ENCODE measurements around the gene LRP1.

Gene LRP1

DNA sequence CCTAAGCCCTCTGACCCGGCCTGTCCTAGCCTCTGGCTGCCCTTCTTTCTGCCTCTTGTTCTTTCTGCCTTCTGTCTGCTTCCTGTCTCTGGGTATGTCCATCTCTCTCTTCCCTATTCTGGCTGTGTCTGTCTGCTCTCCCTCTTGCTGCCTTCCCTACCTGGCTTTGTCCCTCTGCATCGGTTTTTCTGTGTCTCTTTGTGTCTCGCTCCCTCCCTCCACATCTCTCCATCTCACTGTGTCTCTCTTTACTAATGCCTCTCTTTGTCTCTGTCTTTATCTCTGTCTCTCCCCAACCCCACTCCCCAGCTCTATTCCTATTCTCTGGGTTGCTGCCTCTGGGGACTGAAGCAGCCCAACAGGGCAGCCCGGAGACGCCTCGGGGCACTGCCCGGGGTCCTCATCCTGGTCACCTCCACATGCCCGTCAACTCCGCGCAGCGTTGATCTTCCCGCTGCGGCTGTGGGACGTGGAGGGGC, 111.3 kb downstream of the LRP1 start:
- in situ Hi-C loops (cut with MboI; ENCODE audit: low sequenced_read_pairs, unreplicated experiment) = no loop called here
- no peak for DNase-seq (ENCODE audit: low spot score)

DNA sequence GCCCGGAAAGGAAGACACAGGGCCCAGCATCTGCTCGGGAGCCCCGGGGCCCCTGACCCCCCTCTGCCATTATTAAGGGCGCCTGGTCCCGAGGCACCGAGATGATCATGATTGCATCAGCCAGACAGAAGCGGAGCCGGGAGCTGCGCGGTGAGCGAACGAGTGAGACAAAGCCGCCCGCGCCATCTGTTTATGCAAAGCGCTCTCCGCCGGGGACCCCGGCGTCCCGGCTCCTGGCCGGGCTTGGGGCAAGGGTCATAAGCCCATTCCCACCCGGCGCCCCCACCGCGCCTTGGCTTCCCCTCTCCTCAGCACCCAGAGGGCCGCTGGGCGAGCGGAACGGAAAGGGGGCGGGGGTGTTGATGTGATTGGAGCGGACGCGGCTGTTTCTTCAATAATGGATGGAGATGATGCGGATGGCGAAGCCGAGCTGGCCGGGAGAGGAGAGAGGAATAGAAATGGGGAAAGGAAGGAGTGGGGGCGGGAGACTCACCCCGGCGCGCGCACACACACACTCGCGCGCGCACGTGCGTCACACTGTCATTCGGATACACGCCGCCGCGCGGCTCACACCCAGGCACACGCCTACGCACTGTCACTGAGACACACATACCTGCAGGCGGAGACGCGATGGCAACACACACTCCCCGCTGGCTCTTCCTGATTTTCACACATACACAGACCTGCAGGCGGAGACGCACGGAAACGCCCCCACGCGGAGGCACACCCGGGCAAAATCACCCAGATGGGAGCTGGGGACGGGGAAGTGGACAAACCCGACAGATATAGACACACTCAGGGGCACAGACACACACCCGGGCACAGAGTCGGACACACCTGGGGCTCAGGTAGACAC, 112.0 kb downstream of the LRP1 start:
- TF ChIP-seq, protein P1, sequence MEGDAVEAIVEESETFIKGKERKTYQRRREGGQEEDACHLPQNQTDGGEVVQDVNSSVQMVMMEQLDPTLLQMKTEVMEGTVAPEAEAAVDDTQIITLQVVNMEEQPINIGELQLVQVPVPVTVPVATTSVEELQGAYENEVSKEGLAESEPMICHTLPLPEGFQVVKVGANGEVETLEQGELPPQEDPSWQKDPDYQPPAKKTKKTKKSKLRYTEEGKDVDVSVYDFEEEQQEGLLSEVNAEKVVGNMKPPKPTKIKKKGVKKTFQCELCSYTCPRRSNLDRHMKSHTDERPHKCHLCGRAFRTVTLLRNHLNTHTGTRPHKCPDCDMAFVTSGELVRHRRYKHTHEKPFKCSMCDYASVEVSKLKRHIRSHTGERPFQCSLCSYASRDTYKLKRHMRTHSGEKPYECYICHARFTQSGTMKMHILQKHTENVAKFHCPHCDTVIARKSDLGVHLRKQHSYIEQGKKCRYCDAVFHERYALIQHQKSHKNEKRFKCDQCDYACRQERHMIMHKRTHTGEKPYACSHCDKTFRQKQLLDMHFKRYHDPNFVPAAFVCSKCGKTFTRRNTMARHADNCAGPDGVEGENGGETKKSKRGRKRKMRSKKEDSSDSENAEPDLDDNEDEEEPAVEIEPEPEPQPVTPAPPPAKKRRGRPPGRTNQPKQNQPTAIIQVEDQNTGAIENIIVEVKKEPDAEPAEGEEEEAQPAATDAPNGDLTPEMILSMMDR (IDR thresholded peaks at IDR 0.05; ENCODE audit: borderline replicate concordance, control extremely low read depth, extremely low read depth, insufficient read depth, missing control alignments) = no peak
- peak; percentile 69 for DNase-seq (ENCODE audit: low spot score)
- in situ Hi-C loops (cut with MboI; ENCODE audit: low sequenced_read_pairs, unreplicated experiment) = no loop called here

More for the DNA sequence above, 111.3 kb downstream of the LRP1 start:
- TF ChIP-seq, protein P1 (IDR thresholded peaks at IDR 0.05; ENCODE audit: borderline replicate concordance, control extremely low read depth, extremely low read depth, insufficient read depth, missing control alignments) = no peak

DNA sequence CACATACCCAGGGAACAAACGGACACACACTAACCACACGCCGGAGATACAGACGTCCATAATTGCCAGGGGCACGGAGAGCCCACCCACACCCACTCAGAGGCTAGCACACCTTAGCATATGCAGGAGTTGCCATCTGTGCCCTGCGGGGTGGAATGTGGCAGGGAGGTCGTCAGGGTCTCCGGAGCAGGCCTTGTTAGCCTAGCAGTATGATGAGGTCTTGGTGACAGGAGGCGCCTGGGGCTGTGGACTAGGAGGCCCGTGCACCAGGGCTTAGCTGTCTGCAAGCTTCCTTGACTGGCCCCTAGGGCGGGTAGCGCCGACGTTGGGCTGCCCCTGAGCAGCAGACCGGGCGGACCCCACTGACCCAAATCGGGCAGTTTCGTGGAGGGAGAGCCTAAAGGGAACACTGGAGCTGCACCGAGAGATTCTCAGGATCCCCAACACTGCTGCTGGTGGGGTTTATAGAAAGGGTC, 112.7 kb downstream of the LRP1 start:
- in situ Hi-C loops (cut with MboI; ENCODE audit: low sequenced_read_pairs, unreplicated experiment) = no loop called here
- TF ChIP-seq, protein P1 (IDR thresholded peaks at IDR 0.05; ENCODE audit: borderline replicate concordance, control extremely low read depth, extremely low read depth, insufficient read depth, missing control alignments) = no peak
- peak; percentile 49 for DNase-seq (ENCODE audit: low spot score)

- in situ Hi-C loops (cut with MboI; ENCODE audit: low sequenced_read_pairs, unreplicated experiment) = no loop called here
- TF ChIP-seq, protein P1 (IDR thresholded peaks at IDR 0.05; ENCODE audit: borderline replicate concordance, control extremely low read depth, extremely low read depth, insufficient read depth, missing control alignments) = no peak
- no peak for DNase-seq (ENCODE audit: low spot score)
Observed at GRCh38 chr12:57241402-57242310, 113.4 kb downstream of the LRP1 start.

- in situ Hi-C loops (cut with MboI; ENCODE audit: low sequenced_read_pairs, unreplicated experiment) = no loop called here
- TF ChIP-seq, protein P1 (IDR thresholded peaks at IDR 0.05; ENCODE audit: borderline replicate concordance, control extremely low read depth, extremely low read depth, insufficient read depth, missing control alignments) = no peak
- no peak for DNase-seq (ENCODE audit: low spot score)
Observed at GRCh38 chr12:57242329-57242690, 114.0 kb downstream of the LRP1 start.

DNA sequence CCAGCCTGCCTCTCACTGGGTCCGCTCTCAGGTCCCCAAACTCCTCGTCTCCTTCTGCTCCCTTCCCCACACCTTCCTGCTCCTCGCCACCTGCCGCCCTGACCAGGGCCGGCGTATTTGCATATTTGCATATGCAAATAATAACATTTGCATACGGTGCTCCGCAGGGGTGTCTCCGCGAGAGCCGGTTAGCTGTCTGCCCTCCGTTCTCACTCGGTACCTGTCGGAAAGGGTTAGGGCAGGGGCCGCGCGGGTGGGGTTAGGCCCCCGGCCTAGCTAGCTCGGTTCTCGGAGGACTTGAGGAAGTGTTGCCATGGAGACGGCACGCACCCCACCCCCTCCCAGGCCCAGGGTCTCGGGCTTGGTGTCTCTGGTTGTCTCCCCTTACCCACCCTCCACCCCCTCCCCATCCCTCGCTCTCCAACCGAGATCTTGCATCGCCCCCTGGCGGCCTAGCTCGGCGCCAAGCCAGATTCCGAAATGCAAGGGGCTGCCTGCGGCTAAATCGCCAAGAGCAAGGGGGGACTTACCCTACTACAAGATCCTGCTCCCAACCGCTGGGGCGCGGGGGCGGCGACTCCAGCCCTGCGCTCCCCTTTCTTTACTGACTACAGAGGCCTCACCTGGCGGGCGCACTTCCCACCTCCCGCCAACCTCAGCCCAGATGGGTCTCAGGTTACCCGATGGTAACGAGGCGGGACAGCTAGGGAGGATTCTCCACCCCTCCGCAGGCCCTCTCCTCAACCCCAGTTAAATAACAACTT, 114.6 kb downstream of the LRP1 start:
- in situ Hi-C loops (cut with MboI; ENCODE audit: low sequenced_read_pairs, unreplicated experiment) = no loop called here
- DNase-seq (ENCODE audit: low spot score) = peak; percentile 79

More for the DNA sequence above, 114.6 kb downstream of the LRP1 start:
- TF ChIP-seq, protein P1 (IDR thresholded peaks at IDR 0.05; ENCODE audit: borderline replicate concordance, control extremely low read depth, extremely low read depth, insufficient read depth, missing control alignments) = peak; percentile 73

Data from GM13976 (cell line).